ENCODE results near the gene FBN2.

FBN2 gene

DNA sequence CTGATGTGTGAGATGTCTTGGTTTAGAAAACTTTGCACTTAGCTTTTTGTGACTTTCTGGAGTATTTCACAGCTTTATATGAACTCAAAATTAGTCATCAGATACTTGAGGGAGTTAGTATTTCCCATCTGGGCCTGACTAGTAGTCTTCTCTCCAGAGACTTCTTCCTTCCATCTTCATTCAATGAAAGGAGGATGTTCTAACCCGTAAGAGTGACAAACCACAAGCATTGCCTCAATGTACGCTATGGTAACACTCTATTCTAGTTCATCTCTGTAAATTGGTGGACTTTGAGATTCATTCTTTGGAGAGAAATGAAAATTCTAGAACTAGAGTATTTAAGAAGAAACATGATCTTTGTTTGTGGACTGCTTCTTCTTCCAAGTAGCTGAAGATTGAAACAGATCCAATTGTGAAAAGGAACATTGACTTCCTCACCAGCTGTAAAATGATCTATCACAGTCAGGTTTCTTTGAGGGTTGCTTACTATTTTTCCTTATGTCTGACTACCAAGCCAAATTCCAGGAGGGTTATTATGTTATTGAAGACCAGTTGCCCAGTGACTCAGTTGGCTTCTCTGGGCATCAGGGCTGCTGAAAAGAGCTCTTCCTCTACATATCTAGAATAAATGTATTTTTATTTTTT, 296.9 kb downstream of the FBN2 start:
- no peak for DNase-seq

GRCh38 chr5:128237546-128237945, 300.5 kb downstream of the FBN2 start:
- no peak for DNase-seq

GRCh38 chr5:128237000-128237399, 301.0 kb downstream of the FBN2 start:
- DNase-seq: no peak

DNA sequence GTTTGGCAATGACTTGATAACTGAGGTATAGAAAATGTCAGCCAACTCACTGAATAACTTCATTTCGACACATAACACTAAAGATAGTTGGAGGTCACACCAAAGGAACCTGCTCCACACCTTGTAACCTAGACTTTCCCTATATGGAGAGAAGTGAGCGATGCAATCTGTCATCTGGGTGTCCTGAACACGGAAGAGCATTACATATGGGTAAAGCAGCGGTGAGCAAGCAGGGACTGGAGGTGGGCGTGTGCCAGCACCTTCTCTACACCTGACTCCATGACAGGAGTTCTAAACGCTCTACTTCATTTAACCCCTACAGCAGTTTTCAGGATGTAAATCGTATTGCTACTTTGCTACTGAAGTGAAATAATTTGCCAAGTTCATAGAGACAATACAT, 301.7 kb downstream of the FBN2 start:
- no peak for DNase-seq

- DNase-seq: no peak
These were observed 303.0 kb downstream of the FBN2 start for GRCh38 chr5:128234928-128235641.

- DNase-seq: no peak
These were observed 309.5 kb downstream of the FBN2 start for GRCh38 chr5:128228521-128228920.

GRCh38 chr5:128228008-128228407, 310.0 kb downstream of the FBN2 start:
- DNase-seq: no peak

DNA sequence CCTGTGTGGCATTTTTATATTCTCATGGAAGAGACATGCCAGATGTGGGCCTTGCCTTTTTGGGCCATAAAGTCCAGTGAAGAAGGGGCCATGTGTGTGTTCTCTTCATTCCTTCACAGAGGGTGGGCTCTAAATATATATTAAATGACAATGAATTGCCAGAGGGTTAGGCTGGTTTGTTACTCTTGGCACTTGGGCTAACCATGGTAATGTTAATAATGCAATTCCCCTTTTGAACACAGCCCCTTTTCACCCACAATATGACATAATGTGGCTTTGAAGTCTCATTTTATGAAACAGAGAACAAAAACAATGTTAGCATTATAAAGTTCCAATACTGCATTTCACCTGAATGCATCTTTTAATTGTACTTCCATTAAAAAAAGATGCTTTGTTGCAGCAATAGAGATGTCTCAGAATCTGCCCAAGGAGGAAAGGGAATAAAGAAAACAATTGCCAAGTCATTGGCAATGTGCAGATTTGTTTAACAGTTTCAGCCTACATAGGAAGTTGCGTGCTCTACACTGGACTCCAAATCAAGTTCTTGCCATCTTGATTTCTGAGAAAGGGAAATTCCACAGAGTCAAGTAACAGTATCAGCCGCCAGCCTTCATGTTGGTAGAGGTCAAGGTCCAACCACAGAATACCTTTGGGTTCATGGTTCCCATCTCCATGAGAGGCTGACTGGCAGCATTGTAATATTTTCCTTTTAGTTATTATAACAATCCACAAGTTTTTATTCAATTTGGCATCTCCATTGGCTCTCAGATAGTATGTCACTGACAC, 312.6 kb downstream of the FBN2 start:
- DNase-seq: no peak

DNA sequence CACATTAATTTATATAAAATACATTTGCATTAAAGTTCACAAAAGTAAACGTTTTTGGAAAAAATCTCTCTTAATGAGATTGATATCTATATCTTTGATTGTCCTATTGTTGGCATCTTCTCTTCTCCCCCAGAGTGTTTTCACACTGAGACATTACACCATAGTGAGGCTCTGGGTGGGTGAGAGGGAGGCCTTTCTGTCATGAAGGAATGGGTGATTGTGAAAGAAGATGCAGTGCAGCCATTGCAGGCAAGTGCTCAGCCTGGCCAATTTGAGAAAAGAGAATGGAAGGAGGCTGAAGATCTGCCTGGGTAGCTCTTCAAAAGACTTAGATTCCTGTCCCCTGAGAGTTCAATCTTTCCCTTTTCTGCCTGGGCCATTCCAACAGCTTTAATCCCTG, 313.7 kb downstream of the FBN2 start:
- no peak for DNase-seq

DNA sequence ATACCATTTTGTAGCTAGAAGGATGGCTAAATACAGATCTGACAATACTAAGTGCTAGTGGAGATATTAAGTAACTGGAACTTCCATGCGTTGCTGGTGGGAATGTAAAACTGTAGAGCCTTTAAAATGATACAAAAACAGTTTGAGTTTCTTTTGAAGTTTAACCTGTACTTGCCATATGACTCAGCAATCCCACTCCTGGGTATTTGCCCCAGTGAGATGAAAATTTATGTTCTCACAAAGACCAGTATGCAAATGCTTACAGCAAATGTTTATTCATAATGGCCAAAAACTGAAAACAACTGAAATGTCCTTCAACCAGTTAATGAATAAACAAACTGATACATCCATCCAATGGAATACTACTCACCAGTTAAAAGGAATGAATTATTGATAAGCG, 317.2 kb downstream of the FBN2 start:
- no peak for DNase-seq

DNA sequence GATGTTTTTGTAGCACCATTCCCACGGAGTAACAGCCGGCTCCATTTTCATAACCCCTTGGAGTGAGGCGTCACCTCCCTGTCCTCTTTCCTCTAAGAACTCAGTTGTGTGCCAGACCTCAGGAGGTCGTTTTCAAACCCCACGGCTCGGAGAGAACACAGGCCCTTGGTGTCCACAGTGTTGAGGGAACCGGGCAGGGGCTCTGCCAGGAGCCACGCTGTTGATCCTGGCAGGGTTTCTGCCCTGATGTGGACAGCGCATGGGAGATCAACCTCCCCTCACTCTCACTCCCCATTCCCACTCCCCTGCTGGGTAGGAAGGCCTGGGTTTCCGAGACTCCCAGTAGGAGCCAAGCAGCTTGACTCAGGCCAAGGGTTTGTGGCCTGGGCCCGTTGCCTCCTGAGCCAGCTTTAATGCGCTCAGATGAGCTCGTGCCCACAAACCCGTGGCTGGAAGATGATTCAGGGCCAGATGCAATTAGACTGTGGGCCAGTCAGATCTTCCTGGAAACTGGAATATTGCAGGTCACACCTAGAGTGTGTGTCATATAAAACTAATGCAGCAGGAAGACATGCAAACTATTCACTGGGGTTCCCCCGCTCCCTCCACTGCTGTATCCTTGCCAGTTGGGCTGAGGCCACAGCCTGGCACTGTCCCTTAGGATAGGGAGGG, 321.0 kb downstream of the FBN2 start:
- DNase-seq: no peak

- DNase-seq: no peak
These were observed 321.8 kb downstream of the FBN2 start for GRCh38 chr5:128216285-128216684.

GRCh38 chr5:128213833-128214232, 324.2 kb downstream of the FBN2 start:
- no peak for DNase-seq

- DNase-seq: peak; percentile 9 to 11
These were observed 324.7 kb downstream of the FBN2 start for GRCh38 chr5:128213340-128213739.

DNA sequence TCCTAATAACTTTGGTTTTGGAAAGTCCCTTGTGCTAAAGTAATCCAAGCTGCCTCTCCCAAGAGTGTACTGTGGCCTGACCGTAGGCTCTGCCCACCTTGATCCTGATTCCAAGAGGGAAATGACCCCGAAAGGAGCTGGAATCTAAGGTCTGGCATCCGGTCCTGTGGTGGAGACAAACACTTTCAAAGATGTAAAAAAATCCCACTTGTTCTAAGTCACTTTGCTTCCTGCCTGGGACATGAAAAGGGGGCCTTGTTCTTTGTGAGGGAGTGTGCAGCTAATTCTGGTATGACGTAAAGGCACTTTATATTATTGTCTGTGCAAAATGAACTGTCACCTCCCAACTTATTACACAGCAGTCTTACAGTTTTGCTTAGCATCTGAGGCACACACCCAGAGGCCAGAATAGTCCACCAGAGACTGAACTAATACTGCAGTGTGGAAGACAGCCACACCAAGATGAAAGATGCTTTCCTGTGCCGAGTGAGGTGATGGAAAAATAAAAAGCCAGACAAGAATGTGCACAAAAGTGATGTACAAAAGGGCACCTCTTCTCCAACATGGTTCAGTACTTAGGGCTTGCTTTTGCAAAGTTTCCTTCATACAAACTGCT, 325.7 kb downstream of the FBN2 start:
- no peak for DNase-seq

DNA sequence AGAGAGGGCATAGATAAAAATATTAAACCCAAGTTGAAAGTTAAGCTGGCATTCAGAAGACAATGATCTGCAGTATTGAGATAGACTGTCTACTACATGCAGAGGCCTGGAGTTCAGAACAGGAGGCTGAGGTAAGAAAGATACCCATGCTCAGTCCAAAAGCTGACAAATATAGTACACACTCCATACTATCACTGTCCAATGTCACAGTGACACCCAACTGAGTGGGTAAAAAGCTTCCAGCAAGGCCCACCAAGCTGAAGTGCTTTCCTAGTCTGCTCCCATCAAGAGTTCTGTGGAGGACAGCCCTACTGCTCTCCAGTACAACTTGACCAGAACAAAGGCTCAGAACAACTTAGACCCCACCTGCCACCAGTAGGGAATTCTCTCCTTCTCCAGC, 329.6 kb downstream of the FBN2 start:
- no peak for DNase-seq
